WTC11 (cell line): ENCODE data around the gene IKBIP. TPM values are rescaled to one million over a fixed set of nuclear protein-coding genes. Genes with fewer than 3 reads are reported as not detected.
"Not testable (repeated sequence)": the region's sequence is repeated elsewhere in the genome, so short reads cannot be mapped to it uniquely, and the experiment has no call there.

Source experiments
- ATAC-seq: fragments of 200-7000 bp; cut with Tn5 transposase; 2 replicates; pipeline ENCODE4 v1.10.0; 2021; ENCODE audit warnings: mild to moderate bottlenecking, moderate library complexity
- CTCF ChIA-PET: fragments of 300-600 bp; sonication (Branson Sonifier 250); formaldehyde crosslinking; loops from one replicate; lab custom pipeline; 2021; ENCODE audit warnings: antibody characterized with exemption; lab: Charles Lee
- POLR2A ChIA-PET: fragments of 350-600 bp; sonication (Branson Sonifier 250); formaldehyde crosslinking; loops from one replicate; lab custom pipeline; 2021; ENCODE audit warnings: antibody characterized with exemption; lab: Charles Lee
- DNase-seq: peaks from one replicate; pipeline ENCODE4 v3.0.0; 2021; ENCODE audit warnings: low spot score
- H3K27ac Mint-ChIP-seq: 2 replicates; pipeline ENCODE4 v1.8.0; 2021; ENCODE audit warnings: mixed read lengths
- H3K27me3 Mint-ChIP-seq: 2 replicates; pipeline ENCODE4 v1.8.0; 2021; ENCODE audit warnings: low read depth, mild to moderate bottlenecking, moderate library complexity, mixed read lengths
- H3K36me3 Mint-ChIP-seq: 2 replicates; pipeline ENCODE4 v1.8.0; 2021; ENCODE audit warnings: mixed read lengths
- H3K4me1 Mint-ChIP-seq: 2 replicates; pipeline ENCODE4 v1.8.0; 2022; ENCODE audit warnings: mixed read lengths
- H3K4me3 Mint-ChIP-seq: 2 replicates; pipeline ENCODE4 v1.8.0; 2021; ENCODE audit warnings: mild to moderate bottlenecking, moderate library complexity, mixed read lengths
- H3K9me3 Mint-ChIP-seq: 2 replicates; pipeline ENCODE4 v1.8.0; 2021; ENCODE audit warnings: mixed read lengths
- AFF4 ChIP-seq: sonication (generic); formaldehyde crosslinking; IDR thresholded peaks from 2 replicates; pipeline ENCODE4 v1.8.1; 2023; ENCODE audit warnings: mild to moderate bottlenecking, missing genetic modification reagents, borderline replicate concordance
- CTCF ChIP-seq: fragments of 200-600 bp; IDR thresholded peaks from 2 replicates; pipeline ENCODE4 v1.8.0; 2022; ENCODE audit warnings: antibody characterized with exemption
- E2F5 ChIP-seq: sonication (generic); formaldehyde crosslinking; IDR thresholded peaks from 2 replicates; pipeline ENCODE4 v1.8.1; 2022; ENCODE audit warnings: mild to moderate bottlenecking, moderate library complexity, missing genetic modification reagents
- ETV6 ChIP-seq: sonication (generic); formaldehyde crosslinking; IDR thresholded peaks from 2 replicates; pipeline ENCODE4 v1.8.1; 2022; ENCODE audit warnings: mild to moderate bottlenecking, missing genetic modification reagents
- GABPB1 ChIP-seq: sonication (generic); formaldehyde crosslinking; IDR thresholded peaks from 2 replicates; pipeline ENCODE4 v1.8.1; 2023; ENCODE audit warnings: mild to moderate bottlenecking, missing genetic modification reagents
- GTF2I ChIP-seq: fragments of 250-450 bp; sonication (Bioruptor Pico); conservative IDR thresholded peaks from 2 replicates; pipeline ENCODE4 v1.4.0; 2021; ENCODE audit warnings: mild to moderate bottlenecking
- HMGXB4 ChIP-seq: sonication (generic); formaldehyde crosslinking; IDR thresholded peaks from 2 replicates; pipeline ENCODE4 v1.8.1; 2023; ENCODE audit warnings: mild to moderate bottlenecking, moderate library complexity, missing genetic modification reagents
- IRF2 ChIP-seq: sonication (generic); formaldehyde crosslinking; IDR thresholded peaks from 2 replicates; pipeline ENCODE4 v1.8.0; 2022; ENCODE audit warnings: low read depth, missing genetic modification reagents, borderline replicate concordance
- JAZF1 ChIP-seq: fragments of 250-450 bp; sonication (Bioruptor Pico); IDR thresholded peaks from 2 replicates; pipeline ENCODE4 v1.9.0; 2021; ENCODE audit warnings: moderate library complexity, mild to moderate bottlenecking, inconsistent platforms
- NR2C2 ChIP-seq: sonication (generic); formaldehyde crosslinking; IDR thresholded peaks from 2 replicates; pipeline ENCODE4 v1.8.0; 2022; ENCODE audit warnings: mild to moderate bottlenecking, missing genetic modification reagents
- PRDM15 ChIP-seq: sonication (generic); formaldehyde crosslinking; IDR thresholded peaks from 2 replicates; pipeline ENCODE4 v1.8.0; 2022; ENCODE audit warnings: missing genetic modification reagents
- SP1 ChIP-seq: sonication (generic); formaldehyde crosslinking; conservative IDR thresholded peaks from 2 replicates; pipeline ENCODE4 v1.8.1; 2022; ENCODE audit warnings: missing genetic modification reagents
- TCF7 ChIP-seq: sonication (generic); formaldehyde crosslinking; IDR thresholded peaks from 2 replicates; pipeline ENCODE4 v1.8.0; 2022; ENCODE audit warnings: mild to moderate bottlenecking, low read depth, missing genetic modification reagents, moderate library complexity
- USF1 ChIP-seq: sonication (generic); formaldehyde crosslinking; IDR thresholded peaks from 2 replicates; pipeline ENCODE4 v1.8.0; 2022; ENCODE audit warnings: mild to moderate bottlenecking, missing genetic modification reagents
- ZNF121 ChIP-seq: sonication (generic); formaldehyde crosslinking; IDR thresholded peaks from 2 replicates; pipeline ENCODE4 v1.8.0; 2023; ENCODE audit warnings: missing genetic modification reagents
- ZNF219 ChIP-seq: sonication (generic); formaldehyde crosslinking; IDR thresholded peaks from 2 replicates; pipeline ENCODE4 v1.8.0; 2023; ENCODE audit warnings: missing genetic modification reagents, mild to moderate bottlenecking, borderline replicate concordance
- ZNF232 ChIP-seq: sonication (generic); formaldehyde crosslinking; IDR thresholded peaks from 2 replicates; pipeline ENCODE4 v1.8.0; 2022; ENCODE audit warnings: mild to moderate bottlenecking, missing genetic modification reagents
- total RNA-seq: library from RNA; stranded (reverse); gene quantifications from 3 replicates; pipeline ENCODE4 v1.2.3, GENCODE V29; 2021

The IKBIP gene
- total RNA-seq, 1 experiment from 2014 or later = 15.5 TPM

- not testable (repeated sequence) for ATAC-seq, H3K27ac Mint-ChIP-seq, H3K9me3 Mint-ChIP-seq, H3K27me3 Mint-ChIP-seq, H3K4me3 Mint-ChIP-seq, DNase-seq
- ChIA-PET CTCF (interaction anchor here (1.5 kb wide), 1 partner anchor 30 kb away, joined by 3 read pairs; no protein-coding TSS in a partner anchor), POLR2A (interaction anchor here (0.9 kb wide), 1 partner anchor 15 kb away, joined by 3 read pairs; no protein-coding TSS in a partner anchor)
- Mint-ChIP-seq H3K4me1 (peaks cover 22% of the 10 kb centered on the region), H3K36me3 (peaks cover 78% of the 10 kb centered on the region)
- peak; percentile 59; the same call in 1 of the 2 replicates for TF ChIP-seq ZNF121 (CRISPR knock-in tag)
Observed at GRCh38 chr12:98597313-98597712, 47.3 kb downstream of the IKBIP start.

GRCh38 chr12:98595243-98595988 lies 49.2 kb downstream of the IKBIP start:
- no peaks in the 10 kb centered on the region for H3K9me3 Mint-ChIP-seq
- peaks cover 22% of the 10 kb centered on the region for H3K4me1 Mint-ChIP-seq
- DNase-seq = no peak
- peaks cover 61% of the 10 kb centered on the region for H3K36me3 Mint-ChIP-seq
- ChIA-PET CTCF (interaction anchor here (2.4 to 2.5 kb wide), 2 partner anchors 23 to 28 kb away, joined by 5 to 20 read pairs; no protein-coding TSS in a partner anchor), POLR2A (no interaction called here)
- TF ChIP-seq GABPB1 (CRISPR knock-in tag) = no peak
- no peak for TF ChIP-seq ZNF232 (CRISPR knock-in tag)
- TF ChIP-seq GTF2I (CRISPR knock-in tag) = no peak
- TF ChIP-seq ZNF219 (CRISPR knock-in tag) = no peak
- TF ChIP-seq JAZF1 (CRISPR knock-in tag) = no peak
- no peak for TF ChIP-seq TCF7 (CRISPR knock-in tag)
- TF ChIP-seq NR2C2 (CRISPR knock-in tag) = no peak
- TF ChIP-seq AFF4 (CRISPR knock-in tag) = no peak
- TF ChIP-seq SP1 (CRISPR knock-in tag) = no peak
- TF ChIP-seq CTCF = no peak
- no peak for TF ChIP-seq E2F5 (CRISPR knock-in tag)
- TF ChIP-seq PRDM15 (CRISPR knock-in tag) = no peak
- no peak for TF ChIP-seq USF1 (CRISPR knock-in tag)
- TF ChIP-seq ETV6 (CRISPR knock-in tag) = no peak
- TF ChIP-seq IRF2 (CRISPR knock-in tag) = no peak
- TF ChIP-seq HMGXB4 (CRISPR knock-in tag) = no peak
- ATAC-seq = no peak
- H3K27ac Mint-ChIP-seq = peak overlapping the region; percentile 99
- peak overlapping the region; percentile 98 for H3K4me3 Mint-ChIP-seq
- H3K27me3 Mint-ChIP-seq = no peaks in the 10 kb centered on the region
